ENCODE data around the gene LRRTM3. TPM values are rescaled to one million over a fixed set of nuclear protein-coding genes. Genes with fewer than 3 reads are reported as not detected.

LRRTM3 gene
- polyA plus RNA-seq, 2 of the 4 experiments (the other 2 are of a cell fraction): not detected

DNA sequence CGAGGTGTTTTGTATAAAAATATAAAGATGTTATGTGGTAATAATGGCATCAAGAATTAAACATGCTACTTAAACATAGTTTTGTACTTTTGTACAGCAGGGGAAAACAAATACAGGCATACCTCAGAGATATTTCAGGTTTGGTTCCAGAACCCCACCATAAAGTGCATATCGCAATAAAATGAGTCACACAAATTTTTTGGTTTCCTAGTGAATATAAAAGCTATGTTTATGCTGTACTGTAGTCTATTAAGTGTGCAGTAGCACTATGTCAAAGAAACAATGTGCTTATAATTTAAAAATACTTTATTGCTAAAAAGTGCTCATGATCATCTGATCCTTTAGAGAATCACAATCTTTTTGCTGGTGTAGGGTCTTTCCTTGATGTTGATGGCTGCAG is 17.8 kb downstream of the LRRTM3 start (continued):
- TF ChIP-seq CHD2 (IDR thresholded peaks at IDR 0.05; ENCODE audit: low read length, partially characterized antibody) (no peak), RAD21 (conservative IDR thresholded peaks at IDR 0.05 in 1 of 2, IDR thresholded peaks at IDR 0.05 in 1 of 2) (no peak), HOXB13 (CRISPR knock-in tag; IDR thresholded peaks at IDR 0.05; ENCODE audit: low read depth) (no peak), HDAC2 (IDR thresholded peaks at IDR 0.05) (no peak), MAZ (IDR thresholded peaks at IDR 0.05; ENCODE audit: borderline replicate concordance, low read depth, low read length) (no peak)

DNA sequence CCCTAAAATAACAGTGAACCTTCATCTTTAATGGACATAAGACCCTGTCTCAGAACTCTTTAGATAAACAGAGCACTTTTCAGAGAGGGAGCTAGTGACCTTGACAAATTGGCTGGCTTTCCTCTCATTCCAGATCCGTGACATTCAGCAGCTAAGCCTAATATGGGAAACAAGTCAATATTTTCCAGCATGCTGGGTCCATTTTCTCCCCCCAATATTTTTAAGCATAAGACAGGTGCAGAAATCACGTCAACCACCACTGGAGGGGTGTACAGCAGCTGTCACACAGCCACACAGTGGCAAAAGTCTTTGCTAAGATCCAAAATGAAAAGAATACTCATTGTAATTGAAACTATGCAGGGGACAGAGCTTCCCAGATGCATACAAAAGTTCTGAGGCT is 26.1 kb downstream of the LRRTM3 start:
- Histone ChIP-seq H3K27ac (no peak overlapping the region), H3K9me3 (no peaks in the 10 kb centered on the region), H3K4me2 (no peak overlapping the region), H3K4me1 (no peaks in the 10 kb centered on the region), H3K4me3 (no peak overlapping the region)
- FAIRE-seq (no peak), DNase-seq (ENCODE audit: low read depth in 1 of 2, low spot score in 1 of 2) (no peak), ATAC-seq (no peak)
- no peak for TF ChIP-seq TFCP2L1 (CRISPR knock-in tag; IDR thresholded peaks at IDR 0.05)
- TF ChIP-seq MAFK (IDR thresholded peaks at IDR 0.05; ENCODE audit: partially characterized antibody): no peak
- no peak for TF ChIP-seq ELK1 (IDR thresholded peaks at IDR 0.05; ENCODE audit: low read depth, low read length)
- no peak for TF ChIP-seq PHF8 (IDR thresholded peaks at IDR 0.05; ENCODE audit: borderline replicate concordance, low read depth)
- no peak for TF ChIP-seq HMGXB4 (CRISPR knock-in tag; IDR thresholded peaks at IDR 0.05; ENCODE audit: borderline replicate concordance)
- no peak for TF ChIP-seq JUNB (IDR thresholded peaks at IDR 0.05)
- TF ChIP-seq MYC (IDR thresholded peaks at IDR 0.05; ENCODE audit: borderline replicate concordance, low read length): no peak
- 3% methylated on average over 2 of the region's 2 CpGs for WGBS (ENCODE audit: missing lambda C conversion rate)
- POLR2A ChIA-PET: no interaction called here
- CTCF ChIA-PET: interaction anchor here (0.7 kb wide), 1 partner anchor 15 kb away, joined by 3 read pairs; no protein-coding TSS in a partner anchor

DNA sequence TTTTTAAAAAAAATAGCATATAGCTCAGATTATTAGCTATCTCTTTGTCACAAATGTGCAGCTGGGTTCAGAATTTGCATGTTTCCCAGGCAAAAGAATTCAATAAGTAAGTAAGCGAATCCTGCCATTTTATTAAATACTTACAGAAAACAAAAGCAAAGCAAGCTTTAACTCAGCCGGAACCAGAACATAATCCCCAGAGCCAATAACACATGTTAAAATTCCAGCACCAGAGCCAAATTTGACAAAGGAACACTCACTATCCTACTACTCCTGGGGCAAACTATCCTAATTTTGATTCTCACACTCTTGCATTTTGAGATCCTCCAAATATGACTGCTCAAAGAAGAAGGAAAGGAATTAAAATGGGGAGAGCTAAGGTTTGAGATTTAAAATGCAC is 32.6 kb downstream of the LRRTM3 start:
- CTCF ChIA-PET: no interaction called here

DNA sequence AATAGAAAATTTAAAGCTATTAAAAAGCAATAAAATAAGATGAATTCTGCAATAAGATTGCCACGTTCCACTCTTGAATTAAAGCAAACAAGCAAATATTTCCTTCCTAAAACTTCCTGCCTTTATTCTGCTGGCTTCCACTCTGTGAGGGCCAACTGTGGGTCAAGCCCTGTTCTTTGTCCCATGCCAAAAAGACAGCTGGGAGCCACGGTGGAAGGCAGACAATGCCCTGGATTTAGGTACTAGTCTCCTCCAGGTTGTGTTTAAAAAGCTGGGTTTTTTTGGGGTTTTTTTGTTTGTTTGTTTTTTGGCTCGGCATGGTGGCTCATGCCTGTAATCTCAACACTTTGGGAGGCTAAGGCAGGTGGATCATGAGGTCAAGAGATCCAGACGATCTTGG is 39.1 kb downstream of the LRRTM3 start:
- H3K4me1 ChIP-seq: no peaks in the 10 kb centered on the region
- ChIA-PET CTCF (interaction anchor here (1.2 kb wide), 1 partner anchor 25 kb away, joined by 3 read pairs; no protein-coding TSS in a partner anchor), POLR2A (no interaction called here)
- no peak for TF ChIP-seq CHD2 (IDR thresholded peaks at IDR 0.05; ENCODE audit: low read length, partially characterized antibody)
- no peak for TF ChIP-seq EP300 (IDR thresholded peaks at IDR 0.05)
- no peak for TF ChIP-seq HMGXB4 (CRISPR knock-in tag; IDR thresholded peaks at IDR 0.05; ENCODE audit: borderline replicate concordance)
- no peak for TF ChIP-seq SMC3 (IDR thresholded peaks at IDR 0.05)
- no peak for TF ChIP-seq ESRRA (IDR thresholded peaks at IDR 0.05; ENCODE audit: borderline replicate concordance, low read length)
- TF ChIP-seq, protein P1, sequence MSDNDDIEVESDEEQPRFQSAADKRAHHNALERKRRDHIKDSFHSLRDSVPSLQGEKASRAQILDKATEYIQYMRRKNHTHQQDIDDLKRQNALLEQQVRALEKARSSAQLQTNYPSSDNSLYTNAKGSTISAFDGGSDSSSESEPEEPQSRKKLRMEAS (IDR thresholded peaks at IDR 0.05): no peak
- no peak for TF ChIP-seq NPAS2 (CRISPR knock-in tag; IDR thresholded peaks at IDR 0.05; ENCODE audit: borderline replicate concordance)
- TF ChIP-seq HDAC2 (IDR thresholded peaks at IDR 0.05): no peak
- TF ChIP-seq JUN (IDR thresholded peaks at IDR 0.05): no peak
- TF ChIP-seq, protein P2, sequence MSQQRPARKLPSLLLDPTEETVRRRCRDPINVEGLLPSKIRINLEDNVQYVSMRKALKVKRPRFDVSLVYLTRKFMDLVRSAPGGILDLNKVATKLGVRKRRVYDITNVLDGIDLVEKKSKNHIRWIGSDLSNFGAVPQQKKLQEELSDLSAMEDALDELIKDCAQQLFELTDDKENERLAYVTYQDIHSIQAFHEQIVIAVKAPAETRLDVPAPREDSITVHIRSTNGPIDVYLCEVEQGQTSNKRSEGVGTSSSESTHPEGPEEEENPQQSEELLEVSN (IDR thresholded peaks at IDR 0.05; ENCODE audit: borderline replicate concordance, low read depth): no peak
- TF ChIP-seq RFX5 (IDR thresholded peaks at IDR 0.05): no peak
- TF ChIP-seq NR3C1 (IDR thresholded peaks at IDR 0.05): no peak
- TF ChIP-seq TFCP2L1 (CRISPR knock-in tag; IDR thresholded peaks at IDR 0.05): no peak
- TF ChIP-seq NFE2L2 (conservative IDR thresholded peaks at IDR 0.05; ENCODE audit: low read length): no peak
- TF ChIP-seq EHMT2 (IDR thresholded peaks at IDR 0.05; ENCODE audit: low read depth): no peak
- TF ChIP-seq MAFK (IDR thresholded peaks at IDR 0.05; ENCODE audit: partially characterized antibody): no peak
- TF ChIP-seq BCL3 (IDR thresholded peaks at IDR 0.05): no peak

More for the DNA sequence above, 32.6 kb downstream of the LRRTM3 start:
- H3K9me3 ChIP-seq: no peaks in the 10 kb centered on the region
- 57% methylated on average over 2 of the region's 2 CpGs for WGBS (ENCODE audit: missing lambda C conversion rate)
- no peak overlapping the region for H3K4me3 ChIP-seq
- POLR2A ChIA-PET: no interaction called here
- H3K4me1 ChIP-seq: no peaks in the 10 kb centered on the region
- no peak for TF ChIP-seq HOXA7 (CRISPR knock-in tag; IDR thresholded peaks at IDR 0.05)
- no peak for FAIRE-seq
- no peak for ATAC-seq
- no peak overlapping the region for H3K4me2 ChIP-seq
- no peak for DNase-seq (ENCODE audit: low read depth in 1 of 2, low spot score in 1 of 2)
- H3K27ac ChIP-seq: no peak overlapping the region

More for the DNA sequence above, 39.1 kb downstream of the LRRTM3 start:
- DNase-seq (ENCODE audit: low read depth in 1 of 2, low spot score in 1 of 2): no peak
- no peak for ATAC-seq
- 5% methylated on average over 4 of the region's 4 CpGs for WGBS (ENCODE audit: missing lambda C conversion rate)
- Histone ChIP-seq H3K4me2 (no peak overlapping the region), H3K9me3 (no peaks in the 10 kb centered on the region), H3K4me3 (no peak overlapping the region), H3K27ac (no peak overlapping the region)
- no peak for FAIRE-seq
